Endothelial cell of umbilical vein (primary cell): ENCODE data around the gene SRSF1. TPM values are rescaled to one million over a fixed set of nuclear protein-coding genes. Genes with fewer than 3 reads are reported as not detected.

Experiments
- BruUV-seq: library from RNA; stranded (reverse); fragments of 400-500 nt; replicated peaks from 2 replicates; lab custom pipeline; 2021; lab: Mats Ljungman, UMichigan
- CTCF ChIA-PET: fragments of 300-600, 350-600 bp; sonication (Branson Sonifier 250); formaldehyde crosslinking; loops from one replicate; lab custom pipeline; 2021; ENCODE audit warnings: antibody characterized with exemption, inconsistent platforms; lab: Charles Lee
- POLR2A ChIA-PET: fragments of 300-600, 350-600 bp; sonication (Branson Sonifier 250); formaldehyde crosslinking; loops from one replicate; lab custom pipeline; 2021; ENCODE audit warnings: antibody characterized with exemption, inconsistent platforms; lab: Charles Lee
- DNase-seq: peaks from one replicate; pipeline ENCODE4 v3.0.0-alpha.2; 2011; ENCODE audit warnings: low read depth, low spot score
- FAIRE-seq: peaks from 2 replicates; lab custom pipeline; 2011; peaks lifted over from hg19 to GRCh38; lab: Jason Lieb, UNC
- H2AFZ ChIP-seq: 2 replicates; pipeline ENCODE4 v1.6.0; 2012; ENCODE audit warnings: low read depth, low read length, control low read depth, inconsistent platforms
- H3K27ac ChIP-seq: 2 replicates; pipeline ENCODE4 v1.5.1; 2011; ENCODE audit warnings: low read depth, mild to moderate bottlenecking, control low read depth, low read length, moderate library complexity; ENCODE audit not compliant: insufficient read depth
- H3K27me3 ChIP-seq, 2 experiments: 2 replicates each; pipeline versions ENCODE4 v1.6.0 to v1.6.1; 2011; ENCODE audit warnings: low read length in 2 of 2, mixed read lengths in 1 of 2; ENCODE audit not compliant: control insufficient read depth in 2 of 2, insufficient read depth in 2 of 2
- H3K36me3 ChIP-seq, 2 experiments: 2 replicates in 1 of 2; 3 replicates in 1 of 2; pipeline ENCODE4 v1.5.1; 2011; ENCODE audit warnings: low read length in 2 of 2, mild to moderate bottlenecking in 1 of 2, moderate library complexity in 1 of 2; ENCODE audit not compliant: control insufficient read depth in 2 of 2, insufficient read depth in 2 of 2; ENCODE audit errors: extremely low read depth in 1 of 2
- H3K4me1 ChIP-seq: 3 replicates; pipeline ENCODE4 v1.5.1; 2011; ENCODE audit warnings: mild to moderate bottlenecking, low read length; ENCODE audit not compliant: control insufficient read depth, insufficient read depth; ENCODE audit errors: extremely low read depth
- H3K4me2 ChIP-seq: 2 replicates; pipeline ENCODE4 v1.6.1; 2011; ENCODE audit warnings: low read length, control low read depth, mixed read lengths; ENCODE audit not compliant: insufficient read depth
- H3K4me3 ChIP-seq, 3 experiments: fragments of 200-600 bp in 1 of 3; sonication (generic), shearing (Covaris generic) in 1 of 3; replicated peaks in 1 of 3; 2 replicates each; pipeline ENCODE4 v1.5.1; 2011 to 2016; ENCODE audit warnings: control low read depth in 3 of 3, low read length in 3 of 3, mild to moderate bottlenecking in 2 of 3, inconsistent platforms in 1 of 3, low read depth in 1 of 3, moderate library complexity in 1 of 3; ENCODE audit not compliant: insufficient read depth in 1 of 3
- H3K79me2 ChIP-seq: 2 replicates; pipeline ENCODE4 v1.6.0; 2012; ENCODE audit warnings: low read length, inconsistent platforms; ENCODE audit not compliant: control insufficient read depth, insufficient read depth
- H3K9ac ChIP-seq: replicated peaks from 2 replicates; pipeline ENCODE3; 2011; ENCODE audit warnings: low read length, control low read depth; ENCODE audit not compliant: insufficient read depth; ENCODE audit errors: extremely low read depth
- H3K9me1 ChIP-seq: replicated peaks from 3 replicates; pipeline ENCODE4 v1.6.0; 2011; ENCODE audit warnings: mild to moderate bottlenecking, low read length; ENCODE audit not compliant: control insufficient read depth, insufficient read depth; ENCODE audit errors: extremely low read depth
- H3K9me3 ChIP-seq: replicated peaks from 2 replicates; pipeline ENCODE4 v1.5.1; 2012; ENCODE audit warnings: low read length, inconsistent platforms; ENCODE audit not compliant: control insufficient read depth, insufficient read depth
- H4K20me1 ChIP-seq: replicated peaks from 2 replicates; pipeline ENCODE3; 2011; ENCODE audit warnings: mild to moderate bottlenecking, low read length; ENCODE audit not compliant: control insufficient read depth, insufficient read depth; ENCODE audit errors: extremely low read depth
- CTCF ChIP-seq, 2 donors: IDR thresholded peaks; 1 replicate in 1 of 2; 2 replicates in 1 of 2; pipeline ENCODE4 v1.5.1; 2011; ENCODE audit warnings: low read length in 2 of 2, mild to moderate bottlenecking in 2 of 2, moderate library complexity in 2 of 2, control low read depth in 1 of 2, inconsistent platforms in 1 of 2, low read depth in 1 of 2; ENCODE audit not compliant: insufficient read depth in 1 of 2; ENCODE audit errors: extremely low read depth in 1 of 2
- EZH2 ChIP-seq: IDR thresholded peaks from 2 replicates; pipeline ENCODE4 v1.6.1; 2012; ENCODE audit warnings: borderline replicate concordance, low read depth, mild to moderate bottlenecking, moderate library complexity, low read length, inconsistent platforms; ENCODE audit not compliant: severe bottlenecking
- FOS ChIP-seq: IDR thresholded peaks from 2 replicates; pipeline ENCODE4 v1.6.1; 2011; ENCODE audit warnings: mild to moderate bottlenecking, low read length, moderate library complexity, borderline replicate concordance; ENCODE audit not compliant: insufficient read depth
- GATA2 ChIP-seq: IDR thresholded peaks from 2 replicates; pipeline ENCODE4 v1.7.0; 2011; ENCODE audit warnings: low read depth, mild to moderate bottlenecking, moderate library complexity, mixed read lengths, low read length; ENCODE audit not compliant: insufficient read length, insufficient read depth
- JUN ChIP-seq: IDR thresholded peaks from 2 replicates; pipeline ENCODE4 v1.6.1; 2011; ENCODE audit warnings: borderline replicate concordance, low read depth; ENCODE audit not compliant: insufficient read length, insufficient read depth
- MYC ChIP-seq: IDR thresholded peaks from one replicate; pipeline ENCODE4 v1.6.1; 2011; ENCODE audit warnings: mild to moderate bottlenecking, low read depth, low read length
- POLR2A ChIP-seq: IDR thresholded peaks from 2 replicates; pipeline ENCODE4 v1.6.1; 2012; ENCODE audit warnings: low read depth, mild to moderate bottlenecking, control low read depth, low read length
- POLR2AphosphoS5 ChIP-seq: IDR thresholded peaks from 2 replicates; pipeline ENCODE4 v1.6.1; 2012; ENCODE audit warnings: low read depth, mild to moderate bottlenecking, control low read depth, low read length, moderate library complexity; ENCODE audit not compliant: insufficient read depth
- dilution Hi-C: fragments of 300-500 bp; cut with MboI; formaldehyde crosslinking; loops from one replicate; pipeline ENCODE4 v1.15.0; 2019; ENCODE audit warnings: low sequenced_read_pairs; ENCODE audit not compliant: extremely low pct_ligation_motif_present
- intact Hi-C: fragments of 100-400 bp; cut with micrococcal nuclease; formaldehyde crosslinking; loops from one replicate; pipeline ENCODE4 v1.10.0; 2022
- polyA plus RNA-seq, 4 experiments: library from polyadenylated mRNA; depleted of rRNA in 3 of 4; stranded (reverse) in 3 of 4; unstranded in 1 of 4; fragments of >200 nt; gene quantifications; 2 replicates each; pipeline versions ENCODE4 v1.2.1 to v1.2.3, GENCODE V29; 2011 to 2012; ENCODE audit warnings: missing spikeins in 1 of 4
- total RNA-seq: library from RNA; stranded (reverse); gene quantifications from 2 replicates; pipeline ENCODE4 v1.2.3, GENCODE V29; 2021
- TF ChIP-seq, protein P1 (sequence below): IDR thresholded peaks from 2 replicates; pipeline ENCODE4 v1.6.1; 2011; ENCODE audit not compliant: insufficient read depth, insufficient read length

SRSF1 gene
- total and polyA plus RNA-seq, 2 donors (not counting 3 experiments of a cell fraction or from before 2014, with no cell fraction given): 133 to 316 TPM

GRCh38 chr17:57968456-57968855 lies 38.6 kb downstream of the SRSF1 start:
- H3K9me3 ChIP-seq: no peaks in the 10 kb centered on the region
- intact Hi-C loops: no loop called here
- POLR2A ChIA-PET: no interaction called here
- no peak overlapping the region for H2AFZ ChIP-seq
- no peak overlapping the region for H3K27ac ChIP-seq
- H3K9me1 ChIP-seq: no peaks in the 10 kb centered on the region
- no peaks in the 10 kb centered on the region for H3K79me2 ChIP-seq
- no peak overlapping the region for H3K4me2 ChIP-seq
- dilution Hi-C loops: no loop called here
- no peak overlapping the region for H3K4me3 ChIP-seq
- no peaks in the 10 kb centered on the region for H3K36me3 ChIP-seq
- H3K9ac ChIP-seq: no peak overlapping the region
- CTCF ChIA-PET: interaction anchor here (1.3 to 4.2 kb wide), 2 partner anchors 13 to 22 kb away, joined by 5 to 16 read pairs; partner anchors contain the start of gene CUEDC1
- no peak for FAIRE-seq
- peaks cover 6% of the 10 kb centered on the region for H3K4me1 ChIP-seq
- TF ChIP-seq CTCF (IDR thresholded peaks at IDR 0.05; ENCODE audit: extremely low read depth in 1 of 2, insufficient read depth in 1 of 2, low read depth in 1 of 2, low read length in 2 of 2) (no peak), EZH2 (no peak), FOS (no peak), GATA2 (no peak), POLR2AphosphoS5 (no peak), MYC (no peak), JUN (no peak), POLR2A (no peak)
- TF ChIP-seq, protein P1, sequence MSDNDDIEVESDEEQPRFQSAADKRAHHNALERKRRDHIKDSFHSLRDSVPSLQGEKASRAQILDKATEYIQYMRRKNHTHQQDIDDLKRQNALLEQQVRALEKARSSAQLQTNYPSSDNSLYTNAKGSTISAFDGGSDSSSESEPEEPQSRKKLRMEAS: no peak
- no TSS peak for BruUV-seq
- DNase-seq: no peak
- H4K20me1 ChIP-seq: no peaks in the 10 kb centered on the region
- no peaks in the 10 kb centered on the region for H3K27me3 ChIP-seq
